ENCODE data around the gene TMEM185B. TPM values are rescaled to one million over a fixed set of nuclear protein-coding genes. Genes with fewer than 3 reads are reported as not detected.
"Not testable (repeated sequence)": the region's sequence is repeated elsewhere in the genome, so short reads cannot be mapped to it uniquely, and the experiment has no call there.

Gene TMEM185B
- total RNA-seq, 2 experiments from 2014 or later, result 17.7 to 19.0 TPM

GRCh38 chr2:120203251-120204021, 19.8 kb downstream of the TMEM185B start:
- Mint-ChIP-seq H3K36me3 (ENCODE audit: low read depth) (no peaks in the 10 kb centered on the region), H3K27ac (no peak overlapping the region), H3K9me3 (peaks cover 2% of the 10 kb centered on the region), H3K4me1 (ENCODE audit: low read depth) (no peaks in the 10 kb centered on the region), H3K4me3 (no peak overlapping the region), H3K27me3 (no peaks in the 10 kb centered on the region)
- H3K27me3 ChIP-seq (ENCODE audit: control insufficient read depth in 1 of 2, insufficient read depth in 2 of 2, low read length in 2 of 2), result no peaks in the 10 kb centered on the region
- peaks cover 2 to 4% of the 10 kb centered on the region in 2 experiments for H3K9me3 ChIP-seq (ENCODE audit: control insufficient read depth in 1 of 2, insufficient read depth in 1 of 2, low read length in 2 of 2)
- H3K4me3 ChIP-seq (ENCODE audit: low read length), result no peak overlapping the region
- no peak for TF ChIP-seq CTCF (IDR thresholded peaks at IDR 0.05)
- H3K36me3 ChIP-seq (ENCODE audit: insufficient read depth, low read length), result no peaks in the 10 kb centered on the region
- CTCF ChIA-PET, result no interaction called here
- ATAC-seq (ENCODE audit: poor library complexity), result no peak
- POLR2A ChIA-PET, result no interaction called here
- H3K4me1 ChIP-seq (ENCODE audit: insufficient read depth, low read length), result no peaks in the 10 kb centered on the region
- intact Hi-C loops (cut with DNase I, micrococcal nuclease), result no loop called here
- peak in 2 of 14 experiments; percentile 38 to 39 for DNase-seq
- no peak overlapping the region for H3K27ac ChIP-seq (ENCODE audit: low read depth in 1 of 2, low read length in 2 of 2)

- H3K4me3 ChIP-seq (ENCODE audit: low read length); H3K4me3 Mint-ChIP-seq; H3K27me3 Mint-ChIP-seq; H3K4me1 Mint-ChIP-seq (ENCODE audit: low read depth); CTCF ChIA-PET; POLR2A ChIA-PET; H3K4me1 ChIP-seq (ENCODE audit: insufficient read depth, low read length); ATAC-seq (ENCODE audit: poor library complexity); H3K27ac ChIP-seq (ENCODE audit: low read depth in 1 of 2, low read length in 2 of 2); H3K27me3 ChIP-seq (ENCODE audit: control insufficient read depth in 1 of 2, insufficient read depth in 2 of 2, low read length in 2 of 2); DNase-seq; H3K27ac Mint-ChIP-seq; H3K36me3 Mint-ChIP-seq (ENCODE audit: low read depth); H3K36me3 ChIP-seq (ENCODE audit: insufficient read depth, low read length); intact Hi-C loops (cut with DNase I, micrococcal nuclease): not testable (repeated sequence)
- H3K9me3 Mint-ChIP-seq, result peaks cover 10% of the 10 kb centered on the region
- peaks cover 15 to 17% of the 10 kb centered on the region in 2 experiments for H3K9me3 ChIP-seq (ENCODE audit: control insufficient read depth in 1 of 2, insufficient read depth in 1 of 2, low read length in 2 of 2)
Measured at GRCh38 chr2:120199817-120200459, 23.3 kb downstream of the TMEM185B start.

GRCh38 chr2:120195553-120195952, 27.6 kb downstream of the TMEM185B start:
- Histone ChIP-seq H3K27ac (ENCODE audit: low read depth in 1 of 2, low read length in 2 of 2) (no peak overlapping the region), H3K4me3 (ENCODE audit: low read length) (no peak overlapping the region), H3K27me3 (ENCODE audit: control insufficient read depth in 1 of 2, insufficient read depth in 2 of 2, low read length in 2 of 2) (no peaks in the 10 kb centered on the region), H3K4me1 (ENCODE audit: insufficient read depth, low read length) (no peaks in the 10 kb centered on the region), H3K9me3 (ENCODE audit: control insufficient read depth in 1 of 2, insufficient read depth in 1 of 2, low read length in 2 of 2) (peaks cover 18 to 27% of the 10 kb centered on the region in 2 experiments), H3K36me3 (ENCODE audit: insufficient read depth, low read length) (no peaks in the 10 kb centered on the region)
- CTCF ChIA-PET, result interaction anchor here (0.7 kb wide), 1 partner anchor 136 kb away, joined by 3 read pairs; no protein-coding TSS in a partner anchor
- no peak for ATAC-seq (ENCODE audit: poor library complexity)
- no peak overlapping the region for H3K4me3 Mint-ChIP-seq
- H3K27ac Mint-ChIP-seq, result no peak overlapping the region
- POLR2A ChIA-PET, result no interaction called here
- H3K36me3 Mint-ChIP-seq (ENCODE audit: low read depth), result peaks cover 16% of the 10 kb centered on the region
- H3K9me3 Mint-ChIP-seq, result peaks cover 23% of the 10 kb centered on the region
- no peak for TF ChIP-seq CTCF (IDR thresholded peaks at IDR 0.05)
- H3K27me3 Mint-ChIP-seq, result no peaks in the 10 kb centered on the region
- no peaks in the 10 kb centered on the region for H3K4me1 Mint-ChIP-seq (ENCODE audit: low read depth)
- DNase-seq, result no peak
- intact Hi-C loops (cut with DNase I, micrococcal nuclease), result no loop called here
